K562 (cell line): ENCODE measurements around the gene LRRC74B. TPM values are rescaled to one million over a fixed set of nuclear protein-coding genes. Genes with fewer than 3 reads are reported as not detected.

Experiments
- ASH1L ChIP-seq: fragments of 450-650 bp; IDR thresholded peaks from 2 replicates; pipeline ENCODE4 v1.6.1; 2018; ENCODE audit warnings: borderline replicate concordance, mild to moderate bottlenecking, low read depth; ENCODE audit not compliant: partially characterized antibody
- BRCA1 ChIP-seq, 2 experiments: fragments of 450-650 bp in 1 of 2; sonication (generic) in 1 of 2; formaldehyde crosslinking in 1 of 2; IDR thresholded peaks; 2 replicates each; pipeline versions ENCODE4 v1.5.0 to v1.6.1; 2017 to 2020; ENCODE audit warnings: mild to moderate bottlenecking in 1 of 2, missing genetic modification reagents in 1 of 2
- CBFB ChIP-seq: sonication (generic); formaldehyde crosslinking; IDR thresholded peaks from 2 replicates; pipeline ENCODE4 v1.4.0; 2020; ENCODE audit warnings: mild to moderate bottlenecking, missing genetic modification reagents
- CBX1 ChIP-seq: sonication (generic); IDR thresholded peaks from 2 replicates; pipeline ENCODE4 v1.6.1; 2016; ENCODE audit warnings: antibody characterized with exemption, low read depth, mild to moderate bottlenecking
- CREB1 ChIP-seq, 2 experiments: sonication (generic) in 1 of 2; formaldehyde crosslinking in 1 of 2; IDR thresholded peaks; 2 replicates each; pipeline versions ENCODE4 v1.6.1 to v1.8.0; 2012 to 2022; ENCODE audit warnings: inconsistent platforms in 1 of 2, mild to moderate bottlenecking in 1 of 2, missing genetic modification reagents in 1 of 2, moderate library complexity in 1 of 2
- CTBP1 ChIP-seq: fragments of 450-650 bp; IDR thresholded peaks from 2 replicates; pipeline ENCODE4 v1.6.1; 2016; ENCODE audit warnings: borderline replicate concordance
- EGR1 ChIP-seq: fragments of 450-650 bp; conservative IDR thresholded peaks from 2 replicates; pipeline ENCODE4 v1.6.1; 2017; ENCODE audit warnings: mild to moderate bottlenecking
- HNRNPLL ChIP-seq: fragments of 200-400 bp; formaldehyde crosslinking; IDR thresholded peaks from 2 replicates; pipeline ENCODE4 v1.6.1; 2017; ENCODE audit warnings: low read length, low read depth, mild to moderate bottlenecking; ENCODE audit not compliant: poor library complexity, severe bottlenecking
- JUNB ChIP-seq: fragments of 450-650 bp; formaldehyde crosslinking; conservative IDR thresholded peaks from 2 replicates; pipeline ENCODE4 v1.4.0; 2020; ENCODE audit warnings: mild to moderate bottlenecking
- SNRNP70 ChIP-seq: fragments of 200-400 bp; formaldehyde crosslinking; optimal IDR thresholded peaks from 2 replicates; pipeline ENCODE3; 2017; ENCODE audit warnings: low read depth, low read length
- SP1 ChIP-seq: sonication (generic); formaldehyde crosslinking; IDR thresholded peaks from 2 replicates; pipeline ENCODE4 v1.8.1; 2022; ENCODE audit warnings: mild to moderate bottlenecking, missing genetic modification reagents
- SRSF9 ChIP-seq: fragments of 200-400 bp; formaldehyde crosslinking; IDR thresholded peaks from 2 replicates; pipeline ENCODE4 v1.6.1; 2017; ENCODE audit warnings: low read depth, low read length, borderline replicate concordance
- TOE1 ChIP-seq, 2 experiments: fragments of 450-650 bp in 1 of 2; sonication (generic) in 1 of 2; formaldehyde crosslinking in 1 of 2; IDR thresholded peaks; 2 replicates each; pipeline versions ENCODE4 v1.7.1 to v1.8.0; 2016 to 2022; ENCODE audit warnings: borderline replicate concordance in 2 of 2, mild to moderate bottlenecking in 2 of 2, antibody characterized with exemption in 1 of 2, inconsistent platforms in 1 of 2, low read depth in 1 of 2, missing genetic modification reagents in 1 of 2, moderate library complexity in 1 of 2
- TSC22D4 ChIP-seq: fragments of 450-650 bp; IDR thresholded peaks from 2 replicates; pipeline ENCODE4 v1.6.1; 2016; ENCODE audit warnings: missing genetic modification characterization, missing biosample characterization, control low read depth
- ZC3H11A ChIP-seq: IDR thresholded peaks from 2 replicates; pipeline ENCODE4 v1.6.1; 2012; ENCODE audit warnings: low read depth, low read length, improper control_type of control experiment
- ZNF507 ChIP-seq: conservative IDR thresholded peaks from 2 replicates; pipeline ENCODE4 v1.6.1; 2017; ENCODE audit warnings: missing genetic modification characterization, missing compliant biosample characterization
- ZNF586 ChIP-seq: fragments of 450-650 bp; formaldehyde crosslinking; conservative IDR thresholded peaks from 2 replicates; pipeline ENCODE4 v1.4.0; 2020; ENCODE audit warnings: mild to moderate bottlenecking, moderate library complexity
- polyA plus RNA-seq, 8 experiments: library from polyadenylated mRNA; depleted of rRNA in 4 of 8; stranded (reverse) in 5 of 8; unstranded in 3 of 8; fragments of >200 nt; fragmentation: Nextera tagmentation in 2 of 8; fragmentation: Illumina TruSeq in 1 of 8; extraction: Ambion mirVana in 2 of 8; extraction: Trizol in 1 of 8; gene quantifications; 2 replicates each; pipeline versions ENCODE4 v1.2.1 to v1.2.3, GENCODE V29; 2011 to 2014; ENCODE audit warnings: inconsistent platforms in 1 of 8, missing spikeins in 1 of 8
- total RNA-seq, 7 experiments: library from RNA; depleted of rRNA in 6 of 7; stranded (reverse); fragments of >200 nt in 6 of 7; fragmentation: Illumina TruSeq in 2 of 7; extraction: Trizol in 2 of 7; gene quantifications; 2 replicates each; pipeline versions ENCODE4 v1.2.1 to v1.2.3, GENCODE V29; 2011 to 2021; ENCODE audit warnings: low replicate concordance in 1 of 7
- TF ChIP-seq, protein P1 (sequence below): fragments of 250-450 bp; sonication (Bioruptor Pico); IDR thresholded peaks from 2 replicates; pipeline ENCODE4 v1.4.0; 2020; ENCODE audit warnings: mild to moderate bottlenecking, moderate library complexity
- TF ChIP-seq, protein P2 (sequence below): fragments of 250-450 bp; sonication (Bioruptor Pico); IDR thresholded peaks from 2 replicates; pipeline ENCODE4 v1.4.0; 2020; ENCODE audit warnings: mild to moderate bottlenecking, moderate library complexity, borderline replicate concordance
- TF ChIP-seq, protein P3 (sequence below): fragments of 250-450 bp; sonication (Bioruptor Pico); IDR thresholded peaks from 2 replicates; pipeline ENCODE4 v1.4.0; 2020; ENCODE audit warnings: borderline replicate concordance

The LRRC74B gene
- total and polyA plus RNA-seq, 9 of the 15 experiments (the other 6 are each of a cell fraction or from before 2014, with no cell fraction given): not detected

DNA sequence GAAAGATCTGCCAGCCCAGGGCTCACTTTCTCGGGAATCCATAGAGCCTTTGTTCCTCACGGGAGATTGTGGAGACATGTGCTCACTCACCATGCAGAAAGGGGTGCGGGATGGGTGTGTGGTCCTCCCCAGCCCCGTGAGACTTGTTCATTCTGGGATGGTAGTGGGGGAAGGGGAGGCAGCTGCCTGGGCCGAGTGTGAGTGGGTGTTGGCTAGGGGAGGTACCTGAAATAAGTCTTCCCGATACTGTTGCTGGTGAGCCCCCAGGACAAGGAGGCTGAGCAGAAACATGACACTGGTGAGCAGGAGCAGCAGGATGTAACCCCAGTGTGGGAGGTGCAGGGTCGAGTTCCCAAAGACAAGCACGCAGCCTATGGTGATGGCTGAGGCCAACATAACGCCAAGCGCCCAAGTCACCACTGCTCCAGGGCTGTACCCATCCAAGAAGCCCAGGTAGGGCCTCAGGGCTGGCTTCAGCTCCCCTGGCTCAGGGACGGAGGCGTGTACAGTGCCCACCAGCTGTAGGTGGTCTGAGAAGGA is 16.2 kb upstream of the LRRC74B start (continued):
- no peak for TF ChIP-seq ZNF507
- TF ChIP-seq, protein P1, sequence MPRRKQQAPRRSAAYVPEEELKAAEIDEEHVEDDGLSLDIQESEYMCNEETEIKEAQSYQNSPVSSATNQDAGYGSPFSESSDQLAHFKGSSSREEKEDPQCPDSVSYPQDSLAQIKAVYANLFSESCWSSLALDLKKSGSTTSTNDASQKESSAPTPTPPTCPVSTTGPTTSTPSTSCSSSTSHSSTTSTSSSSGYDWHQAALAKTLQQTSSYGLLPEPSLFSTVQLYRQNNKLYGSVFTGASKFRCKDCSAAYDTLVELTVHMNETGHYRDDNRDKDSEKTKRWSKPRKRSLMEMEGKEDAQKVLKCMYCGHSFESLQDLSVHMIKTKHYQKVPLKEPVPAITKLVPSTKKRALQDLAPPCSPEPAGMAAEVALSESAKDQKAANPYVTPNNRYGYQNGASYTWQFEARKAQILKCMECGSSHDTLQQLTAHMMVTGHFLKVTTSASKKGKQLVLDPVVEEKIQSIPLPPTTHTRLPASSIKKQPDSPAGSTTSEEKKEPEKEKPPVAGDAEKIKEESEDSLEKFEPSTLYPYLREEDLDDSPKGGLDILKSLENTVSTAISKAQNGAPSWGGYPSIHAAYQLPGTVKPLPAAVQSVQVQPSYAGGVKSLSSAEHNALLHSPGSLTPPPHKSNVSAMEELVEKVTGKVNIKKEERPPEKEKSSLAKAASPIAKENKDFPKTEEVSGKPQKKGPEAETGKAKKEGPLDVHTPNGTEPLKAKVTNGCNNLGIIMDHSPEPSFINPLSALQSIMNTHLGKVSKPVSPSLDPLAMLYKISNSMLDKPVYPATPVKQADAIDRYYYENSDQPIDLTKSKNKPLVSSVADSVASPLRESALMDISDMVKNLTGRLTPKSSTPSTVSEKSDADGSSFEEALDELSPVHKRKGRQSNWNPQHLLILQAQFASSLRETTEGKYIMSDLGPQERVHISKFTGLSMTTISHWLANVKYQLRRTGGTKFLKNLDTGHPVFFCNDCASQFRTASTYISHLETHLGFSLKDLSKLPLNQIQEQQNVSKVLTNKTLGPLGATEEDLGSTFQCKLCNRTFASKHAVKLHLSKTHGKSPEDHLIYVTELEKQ (CRISPR knock-in tag): no peak
- TF ChIP-seq ZNF586: no peak
- 0 out of 2 replicates have a peak, but pooled peaks have one; percentile 13 for TF ChIP-seq EGR1
- no peak; the same call in 1 of the 2 replicates for TF ChIP-seq CBFB
- no peak for TF ChIP-seq CREB1 (IDR thresholded peaks at IDR 0.05)
- TF ChIP-seq CREB1 (CRISPR knock-in tag; IDR thresholded peaks at IDR 0.05): no peak
- no peak for TF ChIP-seq CBX1
- TF ChIP-seq, protein P2, sequence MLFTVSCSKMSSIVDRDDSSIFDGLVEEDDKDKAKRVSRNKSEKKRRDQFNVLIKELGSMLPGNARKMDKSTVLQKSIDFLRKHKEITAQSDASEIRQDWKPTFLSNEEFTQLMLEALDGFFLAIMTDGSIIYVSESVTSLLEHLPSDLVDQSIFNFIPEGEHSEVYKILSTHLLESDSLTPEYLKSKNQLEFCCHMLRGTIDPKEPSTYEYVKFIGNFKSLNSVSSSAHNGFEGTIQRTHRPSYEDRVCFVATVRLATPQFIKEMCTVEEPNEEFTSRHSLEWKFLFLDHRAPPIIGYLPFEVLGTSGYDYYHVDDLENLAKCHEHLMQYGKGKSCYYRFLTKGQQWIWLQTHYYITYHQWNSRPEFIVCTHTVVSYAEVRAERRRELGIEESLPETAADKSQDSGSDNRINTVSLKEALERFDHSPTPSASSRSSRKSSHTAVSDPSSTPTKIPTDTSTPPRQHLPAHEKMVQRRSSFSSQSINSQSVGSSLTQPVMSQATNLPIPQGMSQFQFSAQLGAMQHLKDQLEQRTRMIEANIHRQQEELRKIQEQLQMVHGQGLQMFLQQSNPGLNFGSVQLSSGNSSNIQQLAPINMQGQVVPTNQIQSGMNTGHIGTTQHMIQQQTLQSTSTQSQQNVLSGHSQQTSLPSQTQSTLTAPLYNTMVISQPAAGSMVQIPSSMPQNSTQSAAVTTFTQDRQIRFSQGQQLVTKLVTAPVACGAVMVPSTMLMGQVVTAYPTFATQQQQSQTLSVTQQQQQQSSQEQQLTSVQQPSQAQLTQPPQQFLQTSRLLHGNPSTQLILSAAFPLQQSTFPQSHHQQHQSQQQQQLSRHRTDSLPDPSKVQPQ (CRISPR knock-in tag): no peak
- no peak for TF ChIP-seq TOE1 (IDR thresholded peaks at IDR 0.05; ENCODE audit: borderline replicate concordance)
- no peak for TF ChIP-seq TOE1 (CRISPR knock-in tag; IDR thresholded peaks at IDR 0.05; ENCODE audit: borderline replicate concordance, low read depth)
- no peak for TF ChIP-seq CTBP1
- TF ChIP-seq, protein P3, sequence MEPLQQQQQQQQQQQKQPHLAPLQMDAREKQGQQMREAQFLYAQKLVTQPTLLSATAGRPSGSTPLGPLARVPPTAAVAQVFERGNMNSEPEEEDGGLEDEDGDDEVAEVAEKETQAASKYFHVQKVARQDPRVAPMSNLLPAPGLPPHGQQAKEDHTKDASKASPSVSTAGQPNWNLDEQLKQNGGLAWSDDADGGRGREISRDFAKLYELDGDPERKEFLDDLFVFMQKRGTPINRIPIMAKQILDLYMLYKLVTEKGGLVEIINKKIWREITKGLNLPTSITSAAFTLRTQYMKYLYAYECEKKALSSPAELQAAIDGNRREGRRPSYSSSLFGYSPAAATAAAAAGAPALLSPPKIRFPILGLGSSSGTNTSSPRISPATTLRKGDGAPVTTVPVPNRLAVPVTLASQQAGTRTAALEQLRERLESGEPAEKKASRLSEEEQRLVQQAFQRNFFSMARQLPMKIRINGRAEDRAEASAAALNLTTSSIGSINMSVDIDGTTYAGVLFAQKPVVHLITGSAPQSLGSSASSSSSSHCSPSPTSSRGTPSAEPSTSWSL (CRISPR knock-in tag): no peak
- no peak for TF ChIP-seq SNRNP70
- no peak for TF ChIP-seq SRSF9
- TF ChIP-seq HNRNPLL: peak; percentile 13
- TF ChIP-seq BRCA1 (IDR thresholded peaks at IDR 0.05): no peak
- TF ChIP-seq BRCA1 (CRISPR knock-in tag; IDR thresholded peaks at IDR 0.05): 0 out of 2 replicates have a peak, but pooled peaks have one; percentile 57
- TF ChIP-seq ZC3H11A: no peak
- no peak for TF ChIP-seq ASH1L
- no peak for TF ChIP-seq SP1 (CRISPR knock-in tag)
- TF ChIP-seq TSC22D4 (tag): no peak
- no peak for TF ChIP-seq JUNB (CRISPR knock-in tag)
